ENCODE measurements around the gene PHLDB1. TPM values are rescaled to one million over a fixed set of nuclear protein-coding genes. Genes with fewer than 3 reads are reported as not detected.

The PHLDB1 gene
- total and polyA plus RNA-seq, 4 donors, result 4.8 to 15.4 (median 6.0) TPM

DNA sequence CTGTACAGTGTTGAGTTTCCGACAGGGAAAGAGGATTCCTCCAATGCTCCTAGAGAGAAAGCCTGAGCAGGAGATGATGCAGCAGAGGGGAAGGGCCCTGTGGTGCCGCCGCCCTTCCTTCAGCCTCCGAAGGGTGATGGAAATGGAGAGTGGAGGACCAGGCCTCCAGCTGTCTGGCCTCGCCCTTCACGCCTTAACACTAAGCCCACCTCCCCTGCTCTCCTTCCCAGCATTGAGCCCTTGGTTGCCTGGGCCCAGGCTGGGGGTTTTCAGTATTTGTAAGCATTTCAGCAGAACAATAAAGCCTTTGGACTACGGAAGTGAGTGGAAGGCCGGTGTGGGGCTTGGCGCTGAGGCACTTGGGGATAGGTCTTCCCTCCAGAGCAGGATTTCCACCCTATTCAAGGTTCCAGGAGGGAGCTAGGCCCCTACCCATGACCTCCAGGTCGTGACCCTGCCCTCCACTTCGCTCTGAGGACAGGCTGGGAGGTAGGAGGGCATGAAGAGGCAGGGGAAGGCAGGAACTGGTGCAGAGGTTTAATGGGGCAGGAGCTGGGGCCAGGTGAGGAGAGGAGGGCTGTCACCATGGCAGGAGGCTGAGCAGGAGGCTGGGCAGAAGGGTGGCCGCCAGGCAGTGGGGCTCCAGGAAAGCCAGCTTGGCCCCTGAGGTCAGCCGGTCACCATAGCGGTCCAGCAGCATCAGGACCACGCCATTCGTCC is 50.5 kb downstream of the PHLDB1 start:
- H3K9me3 ChIP-seq (ENCODE audit: control insufficient read depth in 4 of 4, low read length in 3 of 4), result no peaks in the 10 kb centered on the region
- no peak overlapping the region for H3K9ac ChIP-seq (ENCODE audit: low read depth in 1 of 2, low read length in 2 of 2)
- H3K4me1 ChIP-seq (ENCODE audit: control insufficient read depth in 4 of 4, insufficient read depth in 4 of 4, low read length in 3 of 4), result peaks cover 0 to 7% (median 5%) of the 10 kb centered on the region in 4 donors
- no peak for DNase-seq (ENCODE audit: low spot score)
- no peaks in the 10 kb centered on the region for H3K36me3 ChIP-seq (ENCODE audit: control insufficient read depth in 4 of 4, insufficient read depth in 3 of 4, low read depth in 1 of 4, low read length in 3 of 4)
- H3K27ac ChIP-seq (ENCODE audit: low read depth in 1 of 2, low read length in 2 of 2), result no peak overlapping the region
- H3K4me3 ChIP-seq (ENCODE audit: low read depth in 1 of 3, low read length in 3 of 3), result no peak overlapping the region
- H3K27me3 ChIP-seq (ENCODE audit: control insufficient read depth in 4 of 4, insufficient read depth in 4 of 4, low read length in 3 of 4), result no peaks in the 10 kb centered on the region
- TF ChIP-seq JUND (IDR thresholded peaks at IDR 0.05) (no peak), TAF1 (conservative IDR thresholded peaks at IDR 0.05) (no peak), YY1 (IDR thresholded peaks at IDR 0.05) (no peak), HNF4G (IDR thresholded peaks at IDR 0.05) (no peak), GABPA (IDR thresholded peaks at IDR 0.05 in 1 of 2, conservative IDR thresholded peaks at IDR 0.05 in 1 of 2) (no peak), RXRA (IDR thresholded peaks at IDR 0.05) (no peak), RAD21 (IDR thresholded peaks at IDR 0.05) (no peak), FOXA1 (IDR thresholded peaks at IDR 0.05) (no peak)
- TF ChIP-seq, protein P1, sequence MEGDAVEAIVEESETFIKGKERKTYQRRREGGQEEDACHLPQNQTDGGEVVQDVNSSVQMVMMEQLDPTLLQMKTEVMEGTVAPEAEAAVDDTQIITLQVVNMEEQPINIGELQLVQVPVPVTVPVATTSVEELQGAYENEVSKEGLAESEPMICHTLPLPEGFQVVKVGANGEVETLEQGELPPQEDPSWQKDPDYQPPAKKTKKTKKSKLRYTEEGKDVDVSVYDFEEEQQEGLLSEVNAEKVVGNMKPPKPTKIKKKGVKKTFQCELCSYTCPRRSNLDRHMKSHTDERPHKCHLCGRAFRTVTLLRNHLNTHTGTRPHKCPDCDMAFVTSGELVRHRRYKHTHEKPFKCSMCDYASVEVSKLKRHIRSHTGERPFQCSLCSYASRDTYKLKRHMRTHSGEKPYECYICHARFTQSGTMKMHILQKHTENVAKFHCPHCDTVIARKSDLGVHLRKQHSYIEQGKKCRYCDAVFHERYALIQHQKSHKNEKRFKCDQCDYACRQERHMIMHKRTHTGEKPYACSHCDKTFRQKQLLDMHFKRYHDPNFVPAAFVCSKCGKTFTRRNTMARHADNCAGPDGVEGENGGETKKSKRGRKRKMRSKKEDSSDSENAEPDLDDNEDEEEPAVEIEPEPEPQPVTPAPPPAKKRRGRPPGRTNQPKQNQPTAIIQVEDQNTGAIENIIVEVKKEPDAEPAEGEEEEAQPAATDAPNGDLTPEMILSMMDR (IDR thresholded peaks at IDR 0.05; ENCODE audit: low read depth, low read length, missing input control), result no peak
- TF ChIP-seq, protein P2, sequence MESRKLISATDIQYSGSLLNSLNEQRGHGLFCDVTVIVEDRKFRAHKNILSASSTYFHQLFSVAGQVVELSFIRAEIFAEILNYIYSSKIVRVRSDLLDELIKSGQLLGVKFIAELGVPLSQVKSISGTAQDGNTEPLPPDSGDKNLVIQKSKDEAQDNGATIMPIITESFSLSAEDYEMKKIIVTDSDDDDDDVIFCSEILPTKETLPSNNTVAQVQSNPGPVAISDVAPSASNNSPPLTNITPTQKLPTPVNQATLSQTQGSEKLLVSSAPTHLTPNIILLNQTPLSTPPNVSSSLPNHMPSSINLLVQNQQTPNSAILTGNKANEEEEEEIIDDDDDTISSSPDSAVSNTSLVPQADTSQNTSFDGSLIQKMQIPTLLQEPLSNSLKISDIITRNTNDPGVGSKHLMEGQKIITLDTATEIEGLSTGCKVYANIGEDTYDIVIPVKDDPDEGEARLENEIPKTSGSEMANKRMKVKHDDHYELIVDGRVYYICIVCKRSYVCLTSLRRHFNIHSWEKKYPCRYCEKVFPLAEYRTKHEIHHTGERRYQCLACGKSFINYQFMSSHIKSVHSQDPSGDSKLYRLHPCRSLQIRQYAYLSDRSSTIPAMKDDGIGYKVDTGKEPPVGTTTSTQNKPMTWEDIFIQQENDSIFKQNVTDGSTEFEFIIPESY (IDR thresholded peaks at IDR 0.05), result no peak
- TF ChIP-seq, protein P3, sequence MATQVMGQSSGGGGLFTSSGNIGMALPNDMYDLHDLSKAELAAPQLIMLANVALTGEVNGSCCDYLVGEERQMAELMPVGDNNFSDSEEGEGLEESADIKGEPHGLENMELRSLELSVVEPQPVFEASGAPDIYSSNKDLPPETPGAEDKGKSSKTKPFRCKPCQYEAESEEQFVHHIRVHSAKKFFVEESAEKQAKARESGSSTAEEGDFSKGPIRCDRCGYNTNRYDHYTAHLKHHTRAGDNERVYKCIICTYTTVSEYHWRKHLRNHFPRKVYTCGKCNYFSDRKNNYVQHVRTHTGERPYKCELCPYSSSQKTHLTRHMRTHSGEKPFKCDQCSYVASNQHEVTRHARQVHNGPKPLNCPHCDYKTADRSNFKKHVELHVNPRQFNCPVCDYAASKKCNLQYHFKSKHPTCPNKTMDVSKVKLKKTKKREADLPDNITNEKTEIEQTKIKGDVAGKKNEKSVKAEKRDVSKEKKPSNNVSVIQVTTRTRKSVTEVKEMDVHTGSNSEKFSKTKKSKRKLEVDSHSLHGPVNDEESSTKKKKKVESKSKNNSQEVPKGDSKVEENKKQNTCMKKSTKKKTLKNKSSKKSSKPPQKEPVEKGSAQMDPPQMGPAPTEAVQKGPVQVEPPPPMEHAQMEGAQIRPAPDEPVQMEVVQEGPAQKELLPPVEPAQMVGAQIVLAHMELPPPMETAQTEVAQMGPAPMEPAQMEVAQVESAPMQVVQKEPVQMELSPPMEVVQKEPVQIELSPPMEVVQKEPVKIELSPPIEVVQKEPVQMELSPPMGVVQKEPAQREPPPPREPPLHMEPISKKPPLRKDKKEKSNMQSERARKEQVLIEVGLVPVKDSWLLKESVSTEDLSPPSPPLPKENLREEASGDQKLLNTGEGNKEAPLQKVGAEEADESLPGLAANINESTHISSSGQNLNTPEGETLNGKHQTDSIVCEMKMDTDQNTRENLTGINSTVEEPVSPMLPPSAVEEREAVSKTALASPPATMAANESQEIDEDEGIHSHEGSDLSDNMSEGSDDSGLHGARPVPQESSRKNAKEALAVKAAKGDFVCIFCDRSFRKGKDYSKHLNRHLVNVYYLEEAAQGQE (IDR thresholded peaks at IDR 0.05), result no peak
- TF ChIP-seq, protein P4, sequence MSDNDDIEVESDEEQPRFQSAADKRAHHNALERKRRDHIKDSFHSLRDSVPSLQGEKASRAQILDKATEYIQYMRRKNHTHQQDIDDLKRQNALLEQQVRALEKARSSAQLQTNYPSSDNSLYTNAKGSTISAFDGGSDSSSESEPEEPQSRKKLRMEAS (IDR thresholded peaks at IDR 0.05), result no peak
- WGBS, result 88% methylated on average over 16 of the region's 16 CpGs
